DOHH2 (cell line): ENCODE data around the gene TCF12.

ENCODE experiments used
- H3F3A ChIP-seq: fragments of 200-600 bp; sonication (generic), shearing (Covaris generic); 2 replicates; pipeline ENCODE4 v1.6.0; 2016; ENCODE audit warnings: antibody characterized with exemption, mild to moderate bottlenecking; ENCODE audit not compliant: control insufficient read depth, insufficient read depth
- H3K27ac ChIP-seq: fragments of 200-600 bp; sonication (generic); 2 replicates; pipeline ENCODE4 v1.5.1; 2014; ENCODE audit warnings: low read depth, mild to moderate bottlenecking, low read length, moderate library complexity
- H3K27me3 ChIP-seq: fragments of 200-600 bp; sonication (generic); 2 replicates; pipeline ENCODE4 v1.6.1; 2014; ENCODE audit warnings: mild to moderate bottlenecking, low read length, mixed read lengths; ENCODE audit not compliant: control insufficient read depth
- H3K36me3 ChIP-seq: fragments of 200-600 bp; sonication (generic); 2 replicates; pipeline ENCODE4 v1.6.1; 2014; ENCODE audit warnings: mild to moderate bottlenecking, low read length, moderate library complexity, mixed read lengths; ENCODE audit not compliant: control insufficient read depth
- H3K4me1 ChIP-seq: fragments of 200-600 bp; sonication (generic); 2 replicates; pipeline ENCODE4 v1.6.1; 2014; ENCODE audit warnings: mild to moderate bottlenecking, low read length, mixed read lengths; ENCODE audit not compliant: control insufficient read depth
- H3K4me2 ChIP-seq: fragments of 200-600 bp; sonication (generic); 2 replicates; pipeline ENCODE4 v1.6.0; 2014; ENCODE audit warnings: mild to moderate bottlenecking, low read length, moderate library complexity
- H3K4me3 ChIP-seq: fragments of 200-600 bp; sonication (generic); 2 replicates; pipeline ENCODE4 v1.5.1; 2014; ENCODE audit warnings: mild to moderate bottlenecking, low read length, mixed read lengths
- H3K79me2 ChIP-seq: fragments of 200-600 bp; sonication (generic); 2 replicates; pipeline ENCODE4 v1.6.1; 2014; ENCODE audit warnings: mild to moderate bottlenecking, low read length, mixed read lengths; ENCODE audit not compliant: control insufficient read depth
- H3K9me2 ChIP-seq: fragments of 200-600 bp; sonication (generic); replicated peaks from 2 replicates; pipeline ENCODE4 v1.6.1; 2014; ENCODE audit warnings: mild to moderate bottlenecking, low read length, mixed read lengths; ENCODE audit not compliant: control insufficient read depth
- H3K9me3 ChIP-seq: fragments of 200-600 bp; sonication (generic); 2 replicates; pipeline ENCODE4 v1.6.1; 2014; ENCODE audit warnings: antibody characterized with exemption, low read length, mixed read lengths; ENCODE audit not compliant: control insufficient read depth, insufficient read depth
- H4K20me1 ChIP-seq: fragments of 200-600 bp; sonication (generic); 2 replicates; pipeline ENCODE4 v1.6.0; 2014; ENCODE audit warnings: low read depth, mild to moderate bottlenecking, antibody characterized with exemption, low read length, moderate library complexity; ENCODE audit not compliant: control insufficient read depth, insufficient read depth
- CTCF ChIP-seq: fragments of 200-600 bp; sonication (generic); IDR thresholded peaks from one replicate; pipeline ENCODE4 v1.5.1; 2014; ENCODE audit warnings: antibody characterized with exemption, mild to moderate bottlenecking, low read depth, low read length; ENCODE audit not compliant: poor library complexity, severe bottlenecking
- EZH2phosphoT487 ChIP-seq: fragments of 200-600 bp; sonication (generic); IDR thresholded peaks from 2 replicates; pipeline ENCODE4 v1.6.1; 2017; ENCODE audit warnings: borderline replicate concordance, mild to moderate bottlenecking, antibody characterized with exemption, low read length, moderate library complexity, mixed read lengths

TCF12 gene

GRCh38 chr15:56965231-56966013 is 47.0 kb downstream of the TCF12 start:
- H3K79me2 ChIP-seq = peaks cover 95% of the 10 kb centered on the region
- no peaks in the 10 kb centered on the region for H3K27me3 ChIP-seq
- H3F3A ChIP-seq = no peaks in the 10 kb centered on the region; the same call in 1 of the 2 replicates
- H3K4me2 ChIP-seq = no peak overlapping the region
- no peak overlapping the region for H3K4me3 ChIP-seq
- TF ChIP-seq CTCF (no peak), EZH2phosphoT487 (no peak)
- H3K4me1 ChIP-seq = peaks cover 6% of the 10 kb centered on the region
- H4K20me1 ChIP-seq = peaks cover 2% of the 10 kb centered on the region; the same call in 1 of the 2 replicates
- no peaks in the 10 kb centered on the region for H3K9me2 ChIP-seq
- no peaks in the 10 kb centered on the region for H3K9me3 ChIP-seq
- no peak overlapping the region for H3K27ac ChIP-seq
- H3K36me3 ChIP-seq = no peaks in the 10 kb centered on the region

GRCh38 chr15:56967336-56967735 is 48.9 kb downstream of the TCF12 start:
- H3K9me2 ChIP-seq = no peaks in the 10 kb centered on the region
- H3K79me2 ChIP-seq = peaks cover 98% of the 10 kb centered on the region
- TF ChIP-seq CTCF (no peak), EZH2phosphoT487 (no peak)
- no peaks in the 10 kb centered on the region for H3K36me3 ChIP-seq
- no peak overlapping the region for H3K4me2 ChIP-seq
- H3K4me3 ChIP-seq = no peak overlapping the region
- H3K27me3 ChIP-seq = no peaks in the 10 kb centered on the region
- peaks cover 6% of the 10 kb centered on the region for H3K4me1 ChIP-seq
- no peak overlapping the region for H3K27ac ChIP-seq
- H4K20me1 ChIP-seq = peaks cover 8% of the 10 kb centered on the region
- no peaks in the 10 kb centered on the region for H3F3A ChIP-seq
- no peaks in the 10 kb centered on the region for H3K9me3 ChIP-seq

- Histone ChIP-seq H3K4me1 (peaks cover 6% of the 10 kb centered on the region), H3F3A (no peaks in the 10 kb centered on the region), H4K20me1 (peaks cover 11% of the 10 kb centered on the region), H3K4me3 (no peak overlapping the region), H3K27ac (no peak overlapping the region), H3K27me3 (no peaks in the 10 kb centered on the region), H3K4me2 (no peak overlapping the region), H3K9me3 (no peaks in the 10 kb centered on the region), H3K36me3 (no peaks in the 10 kb centered on the region), H3K9me2 (no peaks in the 10 kb centered on the region), H3K79me2 (peaks cover 100% of the 10 kb centered on the region)
- TF ChIP-seq CTCF (no peak), EZH2phosphoT487 (no peak)
Observed at GRCh38 chr15:56968256-56968655, 49.8 kb downstream of the TCF12 start.
